Ovary (tissue), 9 donors: Measurements from ENCODE around the gene SECTM1. TPM values are rescaled to one million over a fixed set of nuclear protein-coding genes. Genes with fewer than 3 reads are reported as not detected.

Experiments used
- DNase-seq, 5 donors: peaks; one replicate each; pipeline ENCODE4 v3.0.0-alpha.2; 2019 to 2020
- H3K27ac ChIP-seq, 2 donors: fragments of 200-600 bp; one replicate each; pipeline versions ENCODE4 v1.5.1 to v1.8.0; 2019 to 2022
- H3K27me3 ChIP-seq: fragments of 200-600 bp; one replicate; pipeline ENCODE4 v1.8.0; 2022
- H3K36me3 ChIP-seq: fragments of 200-600 bp; sonication (generic); one replicate; pipeline ENCODE4 v1.5.1; 2019
- H3K4me1 ChIP-seq: one replicate; pipeline ENCODE4 v1.8.1; 2013; ENCODE audit warnings: mild to moderate bottlenecking, moderate library complexity; ENCODE audit not compliant: insufficient read depth
- H3K4me3 ChIP-seq: fragments of 200-600 bp; sonication (generic); one replicate; pipeline ENCODE4 v1.5.1; 2017
- H3K9me3 ChIP-seq, 2 donors: fragments of 200-600 bp in 1 of 2; sonication (generic) in 1 of 2; one replicate each; pipeline versions ENCODE4 v1.5.1 to v1.8.1; 2013 to 2019; ENCODE audit warnings: mild to moderate bottlenecking in 1 of 2, moderate library complexity in 1 of 2
- CTCF ChIP-seq, 3 donors: fragments of 450-650 bp in 2 of 3; fragments of 200-600 bp in 1 of 3; IDR thresholded peaks; one replicate each; pipeline versions ENCODE4 v1.5.1 to v1.8.0; 2016 to 2022; ENCODE audit warnings: antibody characterized with exemption in 3 of 3, mild to moderate bottlenecking in 1 of 3
- EP300 ChIP-seq: sonication (generic); formaldehyde crosslinking; IDR thresholded peaks from one replicate; pipeline ENCODE4 v1.6.1; 2017; ENCODE audit warnings: antibody characterized with exemption
- POLR2A ChIP-seq: fragments of 450-650 bp; IDR thresholded peaks from one replicate; pipeline ENCODE4 v1.6.1; 2017; ENCODE audit warnings: antibody characterized with exemption, mild to moderate bottlenecking, moderate library complexity
- WGBS, 3 donors: extraction: QIAGEN DNeasy Blood & Tissue Kit in 1 of 3; methylation state at CpG; one replicate each; pipeline versions ENCODE4 v1.1.5 to v1.1.7; 2013 to 2017; 5-methylcytosine and 5-hydroxymethylcytosine counted together
- intact Hi-C, 4 donors: fragments of 100-400 bp; cut with DNase I; formaldehyde crosslinking; loops; one replicate each; pipeline versions ENCODE4 v1.11.0 to v1.15.1; 2022 to 2023
- polyA plus RNA-seq, 2 donors: library from polyadenylated mRNA; stranded (reverse); fragments of 200-250 nt in 1 of 2; fragments of 350-450 nt in 1 of 2; fragmentation: Illumina TruSeq in 1 of 2; extraction: RNeasy Lipid Tissue Mini Kit (QIAGEN cat#74804) in 1 of 2; gene quantifications; one replicate each; pipeline ENCODE4 v1.2.3, GENCODE V29; 2013 to 2014
- total RNA-seq, 7 donors: library from RNA; depleted of rRNA in 2 of 7; stranded (reverse); fragments of >200 nt in 2 of 7; fragmentation: NEBNext Ultra II Directional in 3 of 7; extraction: Animal tissue kit (Norgen Biotek cat#: 25700) in 3 of 7; gene quantifications; one replicate each; pipeline versions ENCODE4 v1.1.0 to v1.2.4, GENCODE V29; 2016 to 2023
- donor health status: DM: no; HTN: no; CAD: no; lungs with moderate emphysema.
- donor health status: DM: no; HTN: no; CAD: no.
- donor health status: Bipolar disorder and iron deficiency.
- donor health status: DM: yes; HTN: yes; CAD: no.
- donor health status: DM: no; HTN: no; CAD: no.
- donor health status: DM: yes; HTN: yes; CAD: no.

The SECTM1 gene
- total and polyA plus RNA-seq, 9 donors, result 2.1 to 20.8 (median 7.9) TPM

- no peak overlapping the region for H3K27ac ChIP-seq
- intact Hi-C loops, result no loop called here
- 43 to 54% (median 50%) methylated on average over 28 of the region's 28 CpGs for WGBS, 3 donors
- TF ChIP-seq CTCF (IDR thresholded peaks at IDR 0.05) (no peak), POLR2A (no peak), EP300 (no peak)
- peaks cover 6% of the 10 kb centered on the region for H3K4me1 ChIP-seq
- no peak overlapping the region for H3K4me3 ChIP-seq
- no peaks in the 10 kb centered on the region for H3K27me3 ChIP-seq
- no peaks in the 10 kb centered on the region for H3K36me3 ChIP-seq
- DNase-seq, result no peak
- no peaks in the 10 kb centered on the region for H3K9me3 ChIP-seq
These were observed 9.0 kb upstream of the SECTM1 start for GRCh38 chr17:82342361-82343079.

- intact Hi-C loops, result no loop called here
- Histone ChIP-seq H3K27me3 (no peaks in the 10 kb centered on the region), H3K4me1 (peaks cover 6% of the 10 kb centered on the region), H3K9me3 (no peaks in the 10 kb centered on the region), H3K27ac (peak overlapping the region in 1 of 2 donors; percentile 26), H3K36me3 (no peaks in the 10 kb centered on the region), H3K4me3 (peak overlapping the region; percentile 31)
- TF ChIP-seq POLR2A (no peak), EP300 (no peak), CTCF (IDR thresholded peaks at IDR 0.05) (no peak)
- 37 to 47% (median 43%) methylated on average over 7 to 10 of the region's 10 CpGs for WGBS, 3 donors
- DNase-seq, result peak in 2 of 5 donors; percentile 36 to 59
These were observed 6.3 kb upstream of the SECTM1 start for GRCh38 chr17:82339634-82340580.

- Histone ChIP-seq H3K27ac (peak overlapping the region in 1 of 2 donors; percentile 53), H3K36me3 (no peaks in the 10 kb centered on the region), H3K9me3 (no peaks in the 10 kb centered on the region), H3K4me1 (peaks cover 13% of the 10 kb centered on the region), H3K27me3 (no peaks in the 10 kb centered on the region), H3K4me3 (peak overlapping the region; percentile 31)
- WGBS, 3 donors, result 9 to 10% (median 10%) methylated on average over 29 of the region's 29 CpGs
- DNase-seq, result peak; percentile 47 to 72 (median 63)
- intact Hi-C loops, result no loop called here
- TF ChIP-seq POLR2A (no peak), EP300 (no peak), CTCF (IDR thresholded peaks at IDR 0.05) (no peak)
These were observed 5.5 kb upstream of the SECTM1 start for GRCh38 chr17:82338858-82339633.
